ENCODE measurements around the gene BMPR2.
"Not testable (repeated sequence)": the region's sequence is repeated elsewhere in the genome, so short reads cannot be mapped to it uniquely, and the experiment has no call there.

The BMPR2 gene

GRCh38 chr2:202545523-202545922, 169.4 kb downstream of the BMPR2 start:
- DNase-seq = no peak

- DNase-seq = no peak
These were observed 169.8 kb downstream of the BMPR2 start for GRCh38 chr2:202545931-202546330.

DNA sequence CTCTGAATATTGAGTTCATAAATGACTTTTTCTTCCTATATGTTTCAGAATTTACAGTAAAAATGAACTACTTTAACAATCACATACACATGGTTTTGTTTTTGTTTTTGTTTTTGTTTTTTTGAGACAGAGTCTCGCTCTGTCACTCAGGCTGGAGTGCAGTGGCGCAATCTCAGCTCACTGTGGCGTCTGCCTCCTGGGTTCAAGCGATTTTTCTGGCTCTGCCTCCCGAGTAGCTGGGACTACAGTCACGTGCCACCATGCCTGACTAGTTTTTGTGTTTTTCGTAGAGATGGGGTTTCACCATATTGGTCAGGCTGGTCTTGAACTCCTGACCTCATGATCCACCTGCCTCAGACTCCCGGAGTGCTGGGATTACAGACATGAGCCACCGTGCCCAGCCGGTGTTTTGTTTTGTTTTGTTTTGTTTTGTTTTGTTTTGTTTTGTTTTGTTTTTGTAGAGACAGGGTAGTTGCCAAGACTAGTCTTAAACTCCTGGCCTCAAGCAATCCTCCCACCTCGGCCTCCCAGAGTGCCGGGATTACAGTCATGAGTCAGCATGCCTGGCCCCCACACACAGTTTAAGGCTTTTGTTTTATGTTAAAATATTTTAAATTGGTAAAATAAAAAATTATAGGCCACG, 170.5 kb downstream of the BMPR2 start:
- DNase-seq = not testable (repeated sequence)

- no peak for DNase-seq
These were observed 172.1 kb downstream of the BMPR2 start for GRCh38 chr2:202548240-202548639.

DNA sequence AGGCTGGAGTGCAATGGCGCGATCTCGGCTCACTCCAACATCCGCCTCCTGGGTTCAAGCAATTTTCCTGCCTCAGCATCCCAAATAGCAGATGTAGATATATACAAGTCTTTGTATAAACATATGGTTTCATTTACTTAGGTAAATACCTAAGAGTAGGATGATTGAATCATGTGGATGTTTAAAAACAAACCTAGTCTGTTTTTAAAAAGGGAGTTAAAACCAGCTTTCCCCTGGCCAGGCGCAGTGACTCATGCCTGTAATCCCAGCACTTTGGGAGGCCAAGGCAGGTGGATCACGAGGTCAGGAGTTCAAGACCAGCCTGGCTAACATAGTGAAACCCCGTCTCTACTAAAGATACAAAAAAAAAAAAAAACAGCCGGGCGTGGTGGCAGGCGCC, 174.9 kb downstream of the BMPR2 start:
- not testable (repeated sequence) for DNase-seq

DNA sequence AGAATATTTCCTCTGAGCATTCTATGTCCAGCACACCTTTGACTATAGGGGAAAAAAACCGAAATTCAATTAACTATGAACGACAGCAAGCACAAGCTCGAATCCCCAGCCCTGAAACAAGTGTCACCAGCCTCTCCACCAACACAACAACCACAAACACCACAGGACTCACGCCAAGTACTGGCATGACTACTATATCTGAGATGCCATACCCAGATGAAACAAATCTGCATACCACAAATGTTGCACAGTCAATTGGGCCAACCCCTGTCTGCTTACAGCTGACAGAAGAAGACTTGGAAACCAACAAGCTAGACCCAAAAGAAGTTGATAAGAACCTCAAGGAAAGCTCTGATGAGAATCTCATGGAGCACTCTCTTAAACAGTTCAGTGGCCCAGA, 179.2 kb downstream of the BMPR2 start:
- DNase-seq = no peak

DNA sequence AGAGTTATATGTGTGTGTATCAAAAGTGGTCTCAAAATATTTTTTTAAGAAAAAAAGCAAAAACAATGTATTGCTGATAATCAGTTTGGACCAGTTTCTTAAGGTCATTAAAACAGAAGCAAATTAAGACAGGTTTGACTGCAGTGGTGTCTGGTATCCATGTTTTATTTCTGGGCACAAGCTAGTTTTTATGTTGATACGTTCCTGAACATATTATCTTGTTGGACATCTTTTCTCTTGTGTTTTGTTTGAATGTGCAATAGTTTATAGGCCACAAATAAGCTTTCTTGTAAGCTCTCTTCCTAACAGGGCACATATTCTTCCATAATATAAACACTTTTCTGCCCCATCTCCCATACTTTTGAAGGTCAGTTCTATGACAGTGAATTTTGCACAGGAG, 184.1 kb downstream of the BMPR2 start:
- DNase-seq = no peak

- DNase-seq = no peak
These were observed 188.1 kb downstream of the BMPR2 start for GRCh38 chr2:202564226-202564625.

DNA sequence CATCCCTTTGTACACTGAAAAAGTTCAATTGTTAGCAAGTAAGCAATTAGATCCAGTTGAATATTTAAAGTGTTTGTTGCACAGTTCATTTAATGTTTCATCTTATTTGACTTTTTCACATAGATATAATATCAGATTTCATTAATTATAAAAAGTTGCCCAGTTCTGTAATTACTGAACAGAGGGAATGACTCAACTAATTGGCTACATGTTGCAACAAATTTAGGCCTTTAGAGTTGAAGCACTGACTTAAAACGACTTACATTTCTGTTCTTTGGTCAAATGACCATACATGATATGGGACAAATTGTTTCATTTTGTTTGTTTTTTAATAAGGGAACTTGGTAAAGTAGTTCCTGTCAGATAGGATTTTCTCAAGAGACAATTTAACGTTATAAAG, 190.2 kb downstream of the BMPR2 start:
- no peak for DNase-seq

- DNase-seq = no peak
These were observed 198.4 kb downstream of the BMPR2 start for GRCh38 chr2:202574541-202574940.

DNA sequence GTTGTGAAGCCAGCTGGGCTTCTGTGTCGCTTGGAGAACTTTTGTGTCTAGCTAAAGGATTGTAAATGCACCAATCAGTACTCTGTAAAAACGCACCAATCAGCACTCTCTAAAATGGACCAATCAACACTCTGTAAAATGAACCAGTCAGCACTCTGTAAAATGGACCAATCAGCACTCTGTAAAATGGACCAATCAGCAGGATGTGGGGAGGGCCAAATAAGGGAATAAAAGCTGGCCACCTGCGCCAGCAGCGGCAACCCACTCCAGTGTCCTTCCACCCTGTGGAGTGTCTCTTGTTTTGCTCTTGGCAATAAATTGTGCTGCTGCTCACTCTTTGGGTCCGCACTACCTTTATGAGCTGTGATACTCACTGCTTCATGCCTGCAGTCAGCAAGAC, 199.1 kb downstream of the BMPR2 start:
- DNase-seq = not testable (repeated sequence)

DNA sequence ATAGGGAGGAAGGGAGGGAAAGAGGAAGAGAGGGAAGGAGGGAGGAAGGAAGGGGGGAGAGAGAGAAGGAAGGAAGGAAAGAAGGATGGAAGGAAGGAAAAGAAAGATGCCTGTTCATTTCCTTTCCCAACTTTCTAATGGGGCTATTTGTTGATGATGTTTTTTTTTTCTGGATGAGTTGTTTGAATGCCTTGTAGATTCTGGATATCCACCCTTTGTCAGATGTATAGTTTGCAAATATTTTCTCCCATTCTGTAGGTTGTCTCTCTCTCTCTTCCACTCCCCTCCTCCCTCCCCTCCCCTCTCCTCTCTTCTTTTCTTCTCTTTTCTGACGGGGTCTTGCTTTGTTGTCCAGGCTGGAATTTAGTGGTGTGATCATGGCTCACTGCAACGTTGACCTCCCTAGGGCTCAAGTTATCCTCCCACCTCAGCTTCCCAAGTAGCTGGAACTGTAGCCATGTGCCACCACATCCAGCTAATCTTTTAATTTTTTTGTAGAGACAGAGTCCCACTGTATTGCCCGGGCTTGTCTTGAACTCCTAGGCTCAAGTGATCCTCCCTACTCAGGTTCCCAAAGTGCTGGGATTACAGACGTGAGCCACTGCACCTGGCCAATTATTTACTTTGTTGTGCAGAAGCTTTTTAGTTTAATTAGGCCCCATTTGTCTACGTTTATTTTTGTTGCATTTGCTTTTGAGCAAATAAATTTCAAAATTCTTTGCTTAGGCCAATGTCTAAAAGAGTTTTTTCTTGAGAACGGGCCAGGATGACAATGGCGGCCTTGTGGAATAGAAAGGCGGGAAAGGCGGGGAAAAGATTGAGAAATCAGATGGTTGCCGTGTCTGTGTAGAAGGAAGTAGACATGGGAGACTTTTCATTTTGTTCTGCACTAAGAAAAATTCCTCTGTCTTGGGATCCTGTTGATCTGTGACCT, 201.4 kb downstream of the BMPR2 start:
- peak; percentile 11 to 35 for DNase-seq

GRCh38 chr2:202582846-202583245, 206.7 kb downstream of the BMPR2 start:
- not testable (repeated sequence) for DNase-seq

DNA sequence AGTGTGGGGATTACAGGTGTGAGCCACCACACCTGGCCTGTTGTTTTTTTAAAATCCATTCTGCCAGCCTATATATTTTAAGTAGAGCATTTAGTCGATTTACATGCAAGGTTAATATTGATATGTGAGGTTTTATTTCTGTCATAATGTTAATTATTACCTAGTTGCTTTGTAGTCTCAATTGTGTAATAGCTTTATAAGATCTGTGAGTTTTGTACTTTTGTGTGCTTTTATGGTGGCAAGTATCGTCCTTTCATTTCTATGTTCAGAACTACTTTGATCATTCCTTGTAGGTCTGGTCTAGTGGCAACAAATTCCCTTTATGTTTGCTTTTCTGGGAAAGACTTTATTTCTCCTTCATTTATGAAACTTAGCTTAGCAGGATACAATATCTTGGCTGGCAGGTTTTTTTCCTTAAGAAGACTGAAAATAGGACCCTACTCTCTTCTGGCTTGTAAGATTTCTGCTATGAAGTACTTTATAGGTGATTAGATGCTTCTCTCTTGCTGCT, 207.6 kb downstream of the BMPR2 start:
- DNase-seq = no peak

- DNase-seq = peak; percentile 74 to 83
These were observed 212.8 kb downstream of the BMPR2 start for GRCh38 chr2:202588647-202589581.

DNA sequence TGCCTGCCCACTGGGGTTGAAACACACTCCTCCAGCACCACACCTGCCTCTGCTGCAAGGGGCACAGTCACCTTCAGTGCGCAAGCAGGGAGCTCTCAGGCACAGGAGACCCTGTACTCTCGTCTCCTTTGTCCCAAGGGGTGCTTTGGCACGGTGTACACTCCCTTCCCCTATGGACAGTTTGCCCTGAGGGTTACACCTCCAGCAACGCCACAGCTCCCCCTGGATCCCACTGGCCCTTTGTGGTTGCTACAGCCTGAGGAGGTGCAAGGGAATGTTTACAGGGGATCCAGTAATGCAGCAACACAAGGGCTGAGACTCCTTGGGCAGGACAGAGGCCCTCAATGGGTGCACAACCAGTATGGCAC, 213.4 kb downstream of the BMPR2 start:
- no peak for DNase-seq

DNA sequence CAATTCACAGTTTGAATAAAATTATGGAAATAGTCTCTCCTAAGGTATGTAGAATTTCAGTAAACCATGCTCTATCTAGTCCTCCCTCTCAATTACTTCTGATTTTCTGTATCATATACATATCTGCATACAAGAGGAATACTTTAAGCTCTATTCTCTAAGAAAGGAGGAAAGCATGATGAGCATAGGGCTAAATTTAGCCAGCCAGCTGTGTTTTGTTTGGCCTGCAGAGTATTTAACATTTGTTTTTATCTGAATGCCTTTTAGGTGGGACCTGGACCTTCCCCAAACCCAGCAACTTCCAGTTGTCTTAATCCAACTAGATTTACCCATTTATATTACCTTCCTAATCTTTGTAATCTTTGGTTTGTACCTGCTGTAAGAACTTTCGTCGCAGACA, 216.4 kb downstream of the BMPR2 start:
- no peak for DNase-seq

GRCh38 chr2:202599105-202599504, 223.0 kb downstream of the BMPR2 start:
- no peak for DNase-seq

GRCh38 chr2:202599911-202600310, 223.8 kb downstream of the BMPR2 start:
- no peak for DNase-seq

DNA sequence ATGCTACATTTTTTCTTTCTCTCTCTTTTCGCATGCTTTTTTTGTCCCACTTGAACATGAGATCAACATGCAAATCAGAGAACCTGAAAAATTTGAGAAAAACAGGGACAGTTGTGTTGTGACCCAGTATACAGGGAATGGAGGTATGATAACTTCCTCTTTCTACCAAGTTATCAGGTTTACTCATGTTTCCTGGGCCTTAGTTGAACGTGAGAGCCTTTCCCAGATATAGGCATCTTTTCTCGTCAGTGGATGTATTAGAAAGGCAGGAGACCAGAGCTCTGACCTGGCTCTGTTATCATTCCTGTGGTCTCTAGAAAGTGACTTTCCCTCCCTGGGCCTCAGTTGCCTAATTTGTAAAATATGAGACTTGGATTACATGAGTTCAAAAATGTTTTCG, 228.6 kb downstream of the BMPR2 start:
- DNase-seq = no peak

GRCh38 chr2:202605174-202605573, 229.0 kb downstream of the BMPR2 start:
- no peak for DNase-seq

DNA sequence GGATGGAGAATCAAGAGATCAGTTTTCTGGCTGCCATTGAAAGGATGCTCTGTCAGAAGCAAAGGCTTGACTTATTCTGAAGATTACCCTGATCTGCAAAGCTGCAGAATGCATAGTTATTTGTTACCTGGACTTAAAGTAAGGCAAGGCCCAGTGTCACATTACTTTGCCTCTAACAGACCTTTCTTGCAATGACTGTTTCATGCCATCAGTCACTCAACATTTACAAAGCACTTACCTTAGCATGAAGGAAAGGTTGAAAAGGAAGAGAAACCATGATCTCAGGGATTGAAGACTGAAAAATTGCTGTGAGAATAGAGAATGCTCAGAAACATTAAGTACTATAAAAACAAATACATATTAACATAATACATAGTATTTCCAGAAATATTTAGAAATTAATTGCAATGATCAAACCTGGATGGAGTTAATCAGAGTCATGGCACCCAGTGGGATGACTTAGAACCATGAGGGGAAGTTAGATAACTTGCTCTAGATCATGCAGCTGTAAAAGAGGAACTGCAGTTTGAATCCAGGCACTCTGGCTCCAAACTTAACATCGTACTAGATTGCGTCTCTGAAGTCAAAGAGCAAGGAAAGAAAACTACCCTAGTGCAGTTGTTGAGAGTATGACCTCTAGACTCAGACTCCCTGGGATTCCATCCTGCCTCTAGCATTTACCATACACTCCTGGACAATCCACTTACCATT, 232.2 kb downstream of the BMPR2 start:
- DNase-seq = no peak
